HuH-7.5 (cell line): ENCODE data around the gene DNAJC16.
"Not testable (repeated sequence)": the region's sequence is repeated elsewhere in the genome, so short reads cannot be mapped to it uniquely, and the experiment has no call there.

Experiments used
- DNase-seq: peaks from one replicate; pipeline ENCODE4 v3.0.0; 2011; ENCODE audit warnings: low spot score

DNAJC16 gene

DNA sequence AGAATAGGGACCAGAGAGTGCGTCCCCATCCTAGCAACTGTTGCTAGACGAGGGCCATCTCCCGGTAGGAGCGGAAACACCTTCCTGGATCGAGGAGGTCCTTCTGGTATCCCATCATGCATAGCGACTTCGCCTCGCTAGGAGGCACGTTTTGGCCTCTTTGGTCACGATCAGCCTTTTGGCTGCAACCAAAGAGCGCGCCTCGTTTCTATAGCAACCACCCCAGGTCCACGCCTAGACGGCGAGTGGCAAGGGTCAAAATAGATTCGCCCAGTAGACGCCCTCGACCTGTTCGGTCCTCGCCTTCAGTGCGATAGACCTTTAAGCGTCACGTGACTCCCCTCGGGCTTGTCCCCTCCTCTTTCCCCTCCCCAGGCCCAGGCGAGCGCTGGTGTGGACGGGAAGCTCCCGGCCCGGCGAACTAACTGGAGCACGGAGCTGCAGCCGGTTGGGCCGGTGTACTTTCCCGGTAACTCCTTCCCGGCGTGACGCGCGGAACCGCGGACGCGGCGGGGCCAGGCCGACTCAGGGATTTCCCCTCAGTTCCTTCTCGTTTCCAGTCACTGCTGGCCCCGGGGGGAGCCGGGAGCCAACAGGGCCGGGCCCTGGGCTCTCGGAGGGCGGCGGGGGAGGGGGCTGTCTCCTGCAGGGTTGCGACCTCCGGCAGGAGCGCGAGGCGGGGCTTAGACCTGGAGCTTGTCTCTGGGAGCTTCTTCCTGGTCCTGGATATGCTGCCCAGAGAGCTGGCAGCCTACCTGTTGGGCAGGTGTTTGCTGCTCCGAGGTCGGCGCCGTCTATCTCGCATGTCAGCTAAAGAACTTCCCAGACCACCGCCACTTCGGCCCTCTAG is at the start of gene DNAJC16:
Gene DNAJC16 (plus strand): TSS at position 359 of the 850 bp plus-strand sequence. CDS start 2,258 bp downstream, outside the sequence.
- peak; percentile 76 for DNase-seq

DNA sequence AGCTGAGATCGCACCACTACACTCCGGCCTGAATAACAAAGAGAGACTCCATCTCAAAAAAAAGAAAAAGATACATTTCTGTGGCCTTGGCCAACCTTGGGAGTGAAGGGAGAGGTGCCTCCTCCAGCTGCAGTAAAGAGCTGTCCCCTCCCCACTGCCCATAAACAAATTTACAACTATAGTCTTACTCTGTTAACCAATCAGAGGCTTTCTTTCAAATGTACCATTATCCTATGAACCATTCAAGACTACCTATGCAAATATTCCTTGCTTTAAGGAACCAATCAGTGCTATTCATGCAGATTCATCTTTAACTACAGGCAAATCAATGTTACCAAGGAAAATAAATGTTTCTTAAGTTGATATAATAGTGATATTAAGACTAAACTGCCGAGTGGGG is 49.7 kb upstream of the DNAJC16 start:
- no peak for DNase-seq

DNA sequence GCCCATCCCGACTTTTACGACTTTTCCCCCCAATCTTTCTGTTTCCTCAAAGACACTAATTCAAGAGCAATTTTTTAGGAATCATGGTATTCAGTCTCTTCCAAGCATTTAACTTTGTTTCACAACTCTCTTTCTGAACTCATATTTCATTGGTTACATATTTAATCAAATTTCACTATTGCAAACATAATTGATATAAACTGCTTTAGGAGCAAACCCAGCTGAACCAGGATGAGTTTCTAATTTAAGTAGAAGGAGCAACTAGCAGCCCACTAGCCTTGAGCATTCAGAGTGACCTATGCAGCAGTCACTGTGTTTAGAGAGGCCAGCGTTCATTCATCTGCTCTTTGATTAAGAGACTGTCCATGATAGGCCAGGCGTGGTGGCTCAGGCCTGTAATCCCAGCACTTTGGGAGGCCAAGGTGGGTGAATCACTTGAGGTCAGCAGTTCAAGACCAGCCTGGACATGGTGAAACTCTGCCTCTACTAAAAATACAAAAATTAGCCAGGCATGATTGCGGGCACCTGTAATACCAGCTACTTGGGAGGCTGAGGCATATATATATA is 48.9 kb upstream of the DNAJC16 start:
- DNase-seq, result no peak

DNA sequence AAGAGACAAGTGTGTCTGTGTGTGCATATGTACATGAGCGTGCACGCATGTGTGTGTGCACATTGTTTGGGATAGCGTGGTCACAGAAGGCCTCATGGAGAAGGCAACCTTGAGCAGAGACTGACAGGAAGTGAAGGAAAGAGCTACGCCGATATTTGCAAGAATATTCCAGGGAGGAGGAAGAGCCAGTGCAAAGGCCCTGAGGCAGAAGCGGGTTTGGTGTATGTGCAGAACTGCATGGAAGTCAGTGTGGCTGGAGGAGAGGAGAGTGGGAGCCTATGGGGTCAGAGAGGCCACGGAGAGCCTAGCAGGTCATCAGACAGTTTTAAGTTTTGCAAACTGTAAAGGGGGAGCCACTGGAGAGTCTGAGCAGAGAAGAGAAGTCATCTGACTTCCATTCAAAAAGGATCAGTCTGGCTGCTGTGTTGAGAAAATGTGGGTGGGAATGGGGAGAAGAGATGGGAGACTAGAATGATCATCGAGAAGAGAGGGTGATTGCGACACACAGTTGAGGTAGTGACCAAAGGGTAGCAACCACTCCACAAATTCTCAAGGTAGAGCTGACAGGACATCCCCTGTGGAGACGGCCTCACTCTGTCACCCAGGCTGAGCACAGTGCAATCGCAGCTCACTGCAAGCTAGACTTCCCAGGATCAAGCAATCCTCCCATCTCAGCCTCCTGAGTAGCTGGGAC is 46.8 kb upstream of the DNAJC16 start:
- no peak for DNase-seq

DNA sequence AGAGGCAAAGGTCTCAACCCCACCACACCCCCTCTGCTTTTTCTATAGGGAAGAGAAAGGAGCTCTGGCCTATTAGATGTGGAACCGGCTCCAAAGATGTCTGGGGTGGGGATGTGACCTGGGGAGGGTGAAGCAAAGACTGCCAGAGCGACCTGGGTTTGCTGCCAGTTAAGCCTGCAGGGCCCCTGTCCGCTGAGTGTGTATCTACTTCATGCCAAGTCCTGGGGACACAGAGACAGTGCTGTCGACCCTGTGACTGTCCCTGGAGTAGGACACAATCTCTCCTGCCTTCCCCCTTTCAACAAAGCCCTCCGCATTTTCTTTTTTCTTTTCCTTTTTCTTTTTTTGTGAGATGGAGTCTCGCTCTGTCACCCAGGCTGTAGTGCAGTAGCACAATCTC is 44.2 kb upstream of the DNAJC16 start:
- not testable (repeated sequence) for DNase-seq

DNA sequence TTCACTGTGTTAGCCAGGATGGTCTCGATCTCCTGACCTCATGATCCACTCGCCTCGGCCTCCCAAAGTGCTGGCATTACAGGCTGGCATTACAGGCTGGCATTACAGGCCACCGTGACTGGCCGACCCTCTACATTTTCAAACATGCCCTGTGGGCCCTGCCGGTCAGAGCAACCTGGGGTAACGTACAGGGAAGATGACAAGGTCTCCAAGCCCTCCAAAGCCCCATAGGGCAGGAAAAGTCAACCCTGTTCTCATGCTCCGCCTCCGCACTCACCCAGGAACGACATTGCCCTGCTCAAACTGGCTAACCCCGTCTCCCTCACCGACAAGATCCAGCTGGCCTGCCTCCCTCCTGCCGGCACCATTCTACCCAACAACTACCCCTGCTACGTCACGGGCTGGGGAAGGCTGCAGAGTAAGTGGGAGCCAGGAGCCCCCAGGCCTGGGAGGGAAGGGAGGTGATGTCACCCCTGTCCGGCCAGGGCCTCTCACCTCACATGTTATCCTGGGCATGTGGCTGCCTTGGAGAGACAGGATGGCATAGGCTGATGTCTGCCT is 43.6 kb upstream of the DNAJC16 start:
- not testable (repeated sequence) for DNase-seq

DNA sequence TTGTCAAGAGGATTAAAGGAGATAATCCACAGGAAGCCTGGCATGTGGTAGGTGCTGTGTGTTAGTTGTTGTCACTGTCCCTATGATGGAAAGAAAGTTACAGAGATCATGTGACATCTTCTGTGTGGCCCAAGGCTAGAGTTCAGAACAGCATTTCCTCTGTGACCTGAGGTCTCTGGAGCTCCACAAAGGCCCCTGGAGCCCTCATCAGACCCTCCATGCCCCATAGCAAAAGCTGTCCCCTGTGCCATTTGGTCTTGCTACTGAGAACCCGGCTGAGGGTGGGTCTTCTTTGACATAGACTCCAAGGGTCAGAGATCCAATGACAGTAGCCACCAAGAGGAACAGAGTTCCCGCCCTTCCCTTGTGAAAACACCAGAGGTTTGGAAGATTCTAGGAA is 42.7 kb upstream of the DNAJC16 start:
- DNase-seq, result no peak

DNA sequence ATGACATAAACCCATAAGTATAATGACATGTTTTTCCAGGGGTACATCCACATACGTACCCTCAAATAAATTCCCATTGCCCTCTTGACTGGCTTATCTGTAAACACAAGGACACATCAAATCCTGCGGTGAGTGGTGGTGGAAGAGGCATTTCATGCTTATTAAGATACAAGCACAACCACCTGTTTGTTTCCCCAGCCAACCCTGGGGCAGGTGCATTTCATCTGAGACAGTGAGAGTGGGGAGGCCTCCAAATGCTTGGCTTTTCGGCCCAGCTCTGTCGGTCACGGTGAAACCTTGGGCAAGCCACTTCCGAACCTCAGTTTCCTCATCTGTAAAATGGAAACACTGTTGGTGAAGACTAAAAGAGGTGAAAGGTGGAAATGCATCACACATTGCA is 42.2 kb upstream of the DNAJC16 start:
- DNase-seq, result not testable (repeated sequence)

DNA sequence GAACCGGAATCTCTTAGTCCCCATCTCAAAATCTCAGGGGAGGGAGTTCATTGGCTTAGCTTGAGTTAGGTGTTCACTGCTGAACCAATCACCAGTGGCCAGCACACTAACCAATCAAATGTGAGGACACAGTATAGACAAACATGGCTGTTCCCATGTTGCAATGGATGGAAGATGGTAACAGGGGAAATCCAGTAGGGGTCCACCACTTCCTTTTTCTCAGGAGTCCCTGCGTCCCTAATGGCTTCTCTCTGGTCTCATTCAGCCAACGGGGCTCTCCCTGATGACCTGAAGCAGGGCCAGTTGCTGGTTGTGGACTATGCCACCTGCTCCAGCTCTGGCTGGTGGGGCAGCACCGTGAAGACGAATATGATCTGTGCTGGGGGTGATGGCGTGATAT is 41.0 kb upstream of the DNAJC16 start:
- no peak for DNase-seq

DNA sequence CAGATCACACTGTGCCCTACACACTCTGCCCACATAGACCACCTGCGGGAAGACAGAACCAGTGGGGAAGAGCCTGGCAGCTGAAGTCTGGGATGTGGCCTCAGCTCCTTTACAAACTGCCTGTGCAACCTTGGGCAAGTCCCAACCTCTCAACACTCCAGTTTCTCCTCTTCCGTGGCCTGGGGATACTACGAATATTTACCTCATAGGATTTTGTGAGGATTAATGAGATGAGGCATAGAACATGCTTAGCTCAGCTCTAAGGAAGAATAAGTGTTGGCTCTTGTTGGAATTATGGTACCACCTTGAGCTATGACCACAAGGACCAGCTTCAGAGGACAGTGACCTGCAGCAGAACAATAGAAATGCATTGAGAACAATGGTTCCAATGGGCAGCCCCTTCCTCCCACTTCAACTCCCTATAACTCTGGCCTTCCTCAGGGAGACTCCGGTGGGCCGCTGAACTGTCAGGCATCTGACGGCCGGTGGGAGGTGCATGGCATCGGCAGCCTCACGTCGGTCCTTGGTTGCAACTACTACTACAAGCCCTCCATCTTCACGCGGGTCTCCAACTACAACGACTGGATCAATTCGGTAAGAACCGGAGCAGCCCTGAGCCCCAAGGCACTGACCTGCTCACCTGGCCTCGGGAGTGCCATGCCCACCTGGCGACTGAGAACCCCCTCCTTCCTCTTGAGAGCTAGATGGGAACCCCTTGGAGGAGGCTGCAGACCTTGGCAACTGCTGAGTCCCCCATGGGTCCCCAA is 39.6 kb upstream of the DNAJC16 start:
- not testable (repeated sequence) for DNase-seq

DNA sequence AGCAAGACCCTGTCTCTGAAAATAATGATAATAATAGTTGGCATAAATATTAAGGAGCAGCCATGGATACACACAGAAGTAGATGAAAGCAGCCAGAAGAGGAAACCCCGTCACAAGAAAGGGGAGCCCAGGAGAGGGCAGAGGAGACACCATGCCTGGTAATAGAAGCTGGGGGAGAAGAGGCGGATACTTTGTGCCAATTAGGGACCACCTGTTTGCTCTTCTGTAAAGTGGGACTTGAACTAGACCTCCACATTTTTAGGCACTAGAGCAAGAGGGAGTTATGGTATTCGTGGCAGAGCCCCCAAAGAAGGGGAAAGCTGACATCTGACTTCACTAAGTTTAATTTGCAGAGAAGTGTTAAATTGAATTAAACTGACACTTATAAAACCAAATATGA is 38.3 kb upstream of the DNAJC16 start:
- no peak for DNase-seq

DNA sequence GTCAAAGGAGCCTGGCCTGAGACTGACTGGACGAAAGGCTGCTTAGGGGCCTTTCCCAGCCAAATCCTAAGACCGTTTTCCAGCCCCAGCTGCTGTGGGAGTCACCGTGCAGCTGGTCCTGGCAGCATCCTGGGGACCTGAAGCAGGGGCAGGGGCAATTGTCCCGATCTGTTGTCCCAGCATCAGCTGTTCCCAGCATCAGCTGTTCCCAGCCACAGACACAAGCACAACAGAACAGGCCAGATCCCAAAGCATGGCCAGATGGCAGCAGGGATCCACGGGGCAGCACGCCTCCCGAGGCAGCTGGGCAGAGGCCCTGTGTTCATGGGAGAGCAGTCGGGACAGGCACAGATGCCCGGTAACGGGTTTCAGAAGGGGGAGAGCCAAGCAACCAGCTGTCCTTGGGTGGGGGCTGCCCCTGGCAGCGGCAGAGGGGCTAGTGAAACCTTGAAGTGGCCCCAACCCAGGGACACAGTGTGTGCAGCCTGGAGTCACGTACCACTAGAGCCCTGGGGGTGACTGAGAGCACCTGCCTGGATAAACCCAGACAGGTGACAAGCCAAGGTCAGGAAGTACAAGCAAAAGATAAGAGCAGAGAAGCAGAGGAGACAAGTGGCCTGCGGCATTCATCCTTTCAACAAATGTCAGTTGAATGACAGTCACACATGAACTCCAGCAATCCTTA is 37.5 kb upstream of the DNAJC16 start:
- DNase-seq, result no peak

DNA sequence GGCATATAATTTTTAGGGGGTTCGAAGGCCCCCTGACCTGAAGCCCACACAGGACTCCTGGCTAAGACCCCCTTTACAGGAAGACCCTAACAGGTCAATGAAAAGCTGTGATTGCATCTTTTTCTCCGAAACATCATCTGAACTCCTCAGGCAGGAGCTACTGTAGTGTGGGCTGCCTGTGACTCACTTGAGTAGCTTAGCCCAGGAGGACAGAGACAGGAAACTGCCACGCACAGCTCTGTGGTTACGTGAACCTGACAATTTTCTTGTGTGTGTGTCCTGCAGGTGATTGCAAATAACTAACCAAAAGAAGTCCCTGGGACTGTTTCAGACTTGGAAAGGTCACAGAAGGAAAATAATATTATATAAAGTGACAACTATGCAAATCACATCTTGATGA is 35.6 kb upstream of the DNAJC16 start:
- not testable (repeated sequence) for DNase-seq

DNA sequence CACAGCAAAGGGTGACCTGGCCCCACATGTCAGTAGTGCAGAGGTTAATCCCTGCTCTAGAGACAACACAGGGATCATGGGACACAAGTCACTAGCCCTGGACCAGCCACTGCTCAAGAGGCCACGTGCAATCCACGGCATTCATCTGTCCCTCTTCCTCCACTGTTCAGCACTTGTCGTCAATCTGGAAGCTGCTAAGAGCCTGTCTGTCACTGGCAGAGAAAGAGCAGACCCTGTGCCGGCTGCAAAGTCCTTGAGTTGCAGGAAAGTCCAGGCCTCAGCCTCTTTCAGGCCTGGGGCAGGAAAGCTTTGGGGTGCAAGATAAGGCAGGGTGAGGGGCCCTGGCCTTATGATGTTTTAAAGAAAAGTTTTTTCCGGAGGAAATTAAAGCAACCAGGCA is 34.1 kb upstream of the DNAJC16 start:
- DNase-seq, result no peak

DNA sequence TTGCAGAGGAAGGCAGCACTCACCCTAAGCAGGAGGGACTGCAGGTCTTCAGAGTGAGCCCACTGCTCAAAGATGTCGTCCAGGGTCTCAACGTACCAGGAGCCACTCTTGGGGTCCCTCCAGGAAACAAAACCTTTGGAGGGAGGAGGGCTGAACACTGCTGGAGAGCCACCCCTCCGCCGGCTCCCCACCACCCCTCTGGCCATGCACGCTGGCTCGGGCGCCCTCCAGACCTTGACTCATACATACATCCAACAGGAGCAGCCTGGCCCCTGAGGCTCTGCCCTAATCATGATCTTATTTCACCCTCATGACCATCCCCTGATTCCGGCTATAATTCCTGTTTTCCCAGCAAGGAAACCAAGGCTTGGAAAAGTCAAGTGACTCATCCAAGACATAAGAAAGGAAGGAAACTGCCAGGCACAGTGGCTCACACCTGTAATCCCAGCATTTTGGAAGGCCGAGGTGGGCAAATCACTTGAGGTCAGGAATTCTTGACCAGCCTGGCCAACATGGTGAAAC is 32.7 kb upstream of the DNAJC16 start:
- no peak for DNase-seq

DNA sequence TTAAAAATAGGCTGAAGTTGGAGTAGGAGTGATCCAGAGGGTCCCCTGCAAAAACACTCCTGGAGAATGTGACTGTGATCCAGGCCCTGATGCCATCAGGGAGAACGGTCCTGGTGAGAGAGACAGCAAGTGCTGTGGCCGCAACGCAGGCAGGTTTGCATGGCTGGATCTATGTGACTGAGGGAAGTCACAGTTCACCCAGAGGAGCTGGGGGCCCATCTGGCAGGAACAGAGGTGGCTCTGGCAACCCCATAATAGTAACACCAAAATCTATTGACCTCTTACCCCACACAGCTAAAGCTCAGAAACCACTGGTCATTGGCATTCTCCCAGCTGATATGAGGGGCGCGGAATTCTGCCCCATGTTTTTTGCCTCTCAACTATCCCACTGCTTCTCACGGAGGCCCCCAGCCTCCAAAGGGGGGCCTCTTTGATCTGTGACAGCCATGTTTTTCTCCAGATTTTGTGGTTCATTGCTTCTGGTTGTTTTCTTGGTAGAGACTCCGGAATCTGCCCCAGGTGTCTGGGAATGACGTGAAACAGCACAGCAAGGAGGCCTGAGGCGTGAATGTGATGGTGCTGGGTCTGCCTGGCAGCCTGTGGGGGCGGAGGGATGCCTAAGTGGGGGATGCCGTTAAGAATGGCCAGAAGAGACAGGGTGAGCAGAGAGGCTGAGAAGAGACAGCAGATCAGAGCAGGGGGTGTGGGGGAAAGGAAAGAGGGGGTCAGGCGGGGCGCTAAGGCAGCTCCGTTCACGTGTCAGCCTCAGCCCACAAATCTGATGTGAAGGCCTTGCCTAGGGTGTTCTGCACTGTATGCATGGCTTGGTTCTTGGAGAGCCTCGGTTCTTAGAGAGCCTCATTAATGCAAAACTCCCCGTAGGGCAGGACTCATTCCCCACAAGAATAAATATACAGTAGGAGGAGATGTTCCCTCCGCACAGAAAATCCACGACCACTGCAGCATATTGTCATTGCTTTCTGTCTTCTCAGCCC is 26.2 kb upstream of the DNAJC16 start:
- DNase-seq, result no peak

DNA sequence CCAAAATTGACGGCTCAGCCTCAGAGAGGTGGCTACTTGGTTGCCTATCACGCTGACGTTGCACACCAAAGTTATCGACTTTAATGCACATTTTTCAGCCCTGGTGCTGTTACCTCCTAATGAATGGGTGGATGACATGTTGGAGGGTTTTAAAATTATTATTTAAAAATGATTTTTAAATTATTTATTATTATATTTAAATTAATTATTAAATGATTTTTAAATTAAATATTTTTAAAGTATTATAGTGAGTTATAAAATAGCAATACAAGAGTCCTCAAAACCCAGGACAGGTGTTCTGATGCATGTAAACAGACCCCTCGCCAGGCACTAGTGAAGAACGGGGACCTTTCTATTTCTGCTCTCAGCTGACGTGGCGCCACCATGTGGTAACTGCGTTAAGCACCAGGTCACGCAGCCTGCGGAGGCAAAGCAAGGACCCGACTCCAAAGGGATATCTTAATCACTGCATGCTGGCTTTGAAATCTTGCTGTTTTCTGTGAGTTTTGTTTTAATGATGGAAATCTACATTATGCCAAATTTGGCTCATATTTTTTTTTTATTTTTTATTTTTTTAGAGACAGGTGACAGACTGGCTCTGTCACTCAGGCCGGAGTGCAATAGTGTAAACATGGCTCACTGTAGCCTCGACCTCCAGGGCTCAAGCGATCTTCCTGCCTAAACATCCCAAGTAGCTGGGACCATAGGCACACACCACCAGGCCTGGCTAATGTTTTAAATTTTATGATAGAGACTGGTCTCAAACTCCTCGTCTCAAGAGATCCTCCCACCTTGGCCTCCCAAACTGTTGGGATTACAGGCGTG is 25.2 kb upstream of the DNAJC16 start:
- DNase-seq, result peak; percentile 74

DNA sequence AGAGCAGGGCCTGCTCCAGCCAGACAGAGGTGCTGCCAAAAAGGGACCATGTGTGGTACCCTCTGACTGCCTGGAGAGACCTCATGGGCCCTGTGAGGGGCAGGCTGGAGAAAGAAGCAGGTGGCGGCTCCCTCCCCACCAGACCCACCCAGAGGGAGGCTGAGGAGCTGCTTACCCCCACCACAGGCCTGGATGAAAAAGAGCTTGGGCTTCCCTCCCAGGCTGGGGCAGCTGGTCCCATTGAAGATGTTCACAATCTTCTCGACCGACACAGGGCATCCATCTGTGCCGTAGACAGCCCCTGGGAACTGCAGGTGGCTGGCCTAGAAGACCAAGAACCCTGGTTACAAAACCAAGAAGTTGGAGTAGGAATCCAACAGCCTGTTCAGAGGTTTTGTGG is 22.2 kb upstream of the DNAJC16 start:
- DNase-seq, result no peak

DNA sequence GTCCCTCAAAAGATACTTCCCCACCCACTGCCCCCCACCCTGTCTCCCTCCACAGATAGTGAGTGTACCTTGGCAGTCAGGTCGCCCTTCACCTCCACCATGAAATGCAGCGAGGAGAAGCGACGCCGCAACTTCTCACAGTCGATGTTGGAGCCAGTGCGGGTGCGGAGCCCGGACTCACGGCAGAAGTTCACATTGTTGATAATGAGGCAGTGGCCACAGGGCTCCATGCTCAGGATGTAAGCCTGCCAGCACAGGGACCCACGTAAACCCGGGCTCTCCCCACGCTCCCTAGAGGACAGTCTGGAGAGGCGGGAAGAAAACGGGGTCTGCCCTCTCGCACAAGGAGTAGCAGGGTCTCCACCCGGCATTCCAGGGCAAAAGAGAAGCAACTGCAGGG is 19.8 kb upstream of the DNAJC16 start:
- no peak for DNase-seq
